ENCODE results near the gene EFNA1.

The EFNA1 gene, protein sequence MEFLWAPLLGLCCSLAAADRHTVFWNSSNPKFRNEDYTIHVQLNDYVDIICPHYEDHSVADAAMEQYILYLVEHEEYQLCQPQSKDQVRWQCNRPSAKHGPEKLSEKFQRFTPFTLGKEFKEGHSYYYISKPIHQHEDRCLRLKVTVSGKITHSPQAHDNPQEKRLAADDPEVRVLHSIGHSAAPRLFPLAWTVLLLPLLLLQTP

DNA sequence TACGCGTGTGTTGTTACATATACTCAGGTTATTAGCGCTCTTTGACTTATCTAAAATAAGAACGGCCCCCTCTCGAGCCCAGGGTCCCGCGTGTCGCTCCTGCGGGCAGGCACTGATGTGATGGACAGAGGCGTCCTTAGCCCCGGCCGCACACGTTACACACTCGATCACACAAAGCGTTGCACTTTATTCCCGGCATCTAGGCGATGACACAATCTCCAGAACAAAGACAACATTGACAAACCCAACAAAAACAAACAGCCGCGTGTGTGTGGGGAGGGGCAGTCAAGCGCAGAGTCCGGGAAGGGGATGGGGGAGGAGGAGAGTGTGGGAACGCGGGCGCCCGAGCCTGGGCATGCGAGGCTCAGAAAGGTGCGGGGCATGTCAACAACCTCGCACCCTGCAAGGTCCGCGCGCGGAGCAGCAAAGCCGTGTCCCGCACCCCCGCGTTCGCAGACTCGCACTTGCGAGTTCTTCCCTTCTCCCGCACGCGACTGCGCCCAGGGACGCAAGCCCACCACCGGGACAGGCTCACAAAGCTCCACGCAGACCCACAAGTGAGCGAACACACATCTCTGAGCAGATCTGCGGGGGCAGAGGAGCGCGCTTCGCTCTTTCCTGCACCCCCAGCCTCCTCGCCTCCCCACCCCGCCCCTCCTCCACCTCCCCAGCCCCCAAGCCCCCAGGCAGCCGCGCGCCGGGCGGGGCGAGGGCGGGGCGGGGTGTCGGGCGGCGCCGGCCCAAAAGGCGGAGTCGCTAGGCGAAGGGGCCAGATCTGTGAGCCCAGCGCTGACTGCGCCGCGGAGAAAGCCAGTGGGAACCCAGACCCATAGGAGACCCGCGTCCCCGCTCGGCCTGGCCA lies at the start of gene EFNA1:
EFNA1 (plus strand) TSS at position 772 of the 862 bp plus-strand sequence. CDS start 102 bp downstream, outside the sequence.
- DNase-seq (ENCODE audit: low read depth), result no peak

DNA sequence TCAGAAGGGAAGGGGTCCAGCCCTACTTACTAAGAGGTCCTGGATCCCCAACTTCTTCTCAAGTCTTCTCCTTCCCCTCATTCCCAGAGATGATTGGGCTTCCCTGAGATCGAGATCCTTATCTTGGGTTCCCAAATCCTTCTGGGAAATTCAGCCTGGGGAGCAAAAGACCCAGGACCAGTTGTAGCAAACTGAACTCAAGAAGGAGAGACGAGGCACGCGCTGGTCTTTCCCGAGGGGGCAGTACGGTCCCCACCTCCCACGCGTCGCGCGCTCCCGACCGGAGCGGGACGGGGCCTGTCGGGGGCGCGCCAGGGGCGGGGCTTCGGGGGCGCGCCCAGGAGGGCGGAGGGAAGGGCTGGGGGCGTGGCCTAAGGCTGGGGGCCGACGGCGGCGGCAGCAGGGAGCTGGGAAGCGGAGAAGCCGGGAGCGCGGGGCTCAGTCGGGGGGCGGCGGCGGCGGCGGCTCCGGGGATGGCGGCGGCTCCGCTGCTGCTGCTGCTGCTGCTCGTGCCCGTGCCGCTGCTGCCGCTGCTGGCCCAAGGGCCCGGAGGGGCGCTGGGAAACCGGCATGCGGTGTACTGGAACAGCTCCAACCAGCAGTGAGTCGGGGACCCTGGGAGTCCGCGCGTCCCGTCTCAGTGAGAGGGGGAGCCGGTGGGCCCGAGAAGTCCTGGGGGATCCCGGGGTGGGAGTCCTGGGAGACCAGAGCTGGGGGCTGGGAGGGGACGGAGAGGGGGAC lies 49.0 kb upstream of the EFNA1 start, which contains the start of gene EFNA3:
EFNA3 (plus strand) TSS at position 369 of the 741 bp plus-strand sequence; CDS start at position 474, 105 bp downstream.
- DNase-seq (ENCODE audit: low read depth), result peak; percentile 54

- no peak for DNase-seq (ENCODE audit: low read depth)
Observed at GRCh38 chr1:155079210-155079486, 48.5 kb upstream of the EFNA1 start.

DNA sequence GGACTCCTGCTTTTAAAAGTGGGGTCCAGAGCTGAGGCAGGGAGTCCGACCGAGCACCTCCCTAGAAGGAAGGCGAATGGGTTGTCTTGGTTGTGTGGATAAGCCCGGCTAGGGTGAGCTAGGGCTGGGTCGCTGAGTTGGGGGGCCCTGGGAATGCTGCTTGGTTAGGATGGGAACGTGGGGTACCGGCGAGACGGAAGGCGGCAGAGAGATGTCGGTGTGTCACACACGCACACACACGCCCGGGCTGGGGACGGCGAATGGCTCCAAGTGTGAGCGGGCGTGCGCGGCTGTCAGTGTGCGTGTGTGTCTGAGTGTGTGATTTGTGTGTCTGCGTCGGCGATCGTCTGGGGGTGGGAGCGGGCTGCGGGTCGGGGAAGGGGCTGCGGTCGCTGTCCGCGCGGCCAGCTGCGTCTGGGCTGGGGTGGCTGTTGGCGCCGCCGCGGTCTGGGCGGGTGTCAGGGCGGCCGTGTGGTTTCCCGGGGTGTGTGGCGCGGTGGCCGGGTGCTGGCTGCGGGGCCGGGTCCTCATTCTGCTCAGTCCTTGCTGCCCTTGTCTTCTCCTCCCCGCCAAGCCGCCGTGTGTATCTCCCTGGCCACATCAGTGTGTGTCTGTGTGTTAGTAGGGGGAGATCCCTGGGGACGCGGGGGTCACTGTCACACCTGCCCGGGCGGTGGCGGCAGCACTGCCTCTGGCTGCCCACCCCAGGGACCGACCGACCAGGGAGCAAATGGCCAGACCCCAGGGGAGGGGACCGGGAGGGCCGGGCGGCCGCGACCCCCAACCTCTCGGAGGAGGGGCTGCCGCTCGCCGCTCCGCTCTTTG lies 48.0 kb upstream of the EFNA1 start:
- DNase-seq (ENCODE audit: low read depth), result no peak

- DNase-seq (ENCODE audit: low read depth), result no peak
Observed at GRCh38 chr1:155080312-155081228, 47.1 kb upstream of the EFNA1 start.

DNA sequence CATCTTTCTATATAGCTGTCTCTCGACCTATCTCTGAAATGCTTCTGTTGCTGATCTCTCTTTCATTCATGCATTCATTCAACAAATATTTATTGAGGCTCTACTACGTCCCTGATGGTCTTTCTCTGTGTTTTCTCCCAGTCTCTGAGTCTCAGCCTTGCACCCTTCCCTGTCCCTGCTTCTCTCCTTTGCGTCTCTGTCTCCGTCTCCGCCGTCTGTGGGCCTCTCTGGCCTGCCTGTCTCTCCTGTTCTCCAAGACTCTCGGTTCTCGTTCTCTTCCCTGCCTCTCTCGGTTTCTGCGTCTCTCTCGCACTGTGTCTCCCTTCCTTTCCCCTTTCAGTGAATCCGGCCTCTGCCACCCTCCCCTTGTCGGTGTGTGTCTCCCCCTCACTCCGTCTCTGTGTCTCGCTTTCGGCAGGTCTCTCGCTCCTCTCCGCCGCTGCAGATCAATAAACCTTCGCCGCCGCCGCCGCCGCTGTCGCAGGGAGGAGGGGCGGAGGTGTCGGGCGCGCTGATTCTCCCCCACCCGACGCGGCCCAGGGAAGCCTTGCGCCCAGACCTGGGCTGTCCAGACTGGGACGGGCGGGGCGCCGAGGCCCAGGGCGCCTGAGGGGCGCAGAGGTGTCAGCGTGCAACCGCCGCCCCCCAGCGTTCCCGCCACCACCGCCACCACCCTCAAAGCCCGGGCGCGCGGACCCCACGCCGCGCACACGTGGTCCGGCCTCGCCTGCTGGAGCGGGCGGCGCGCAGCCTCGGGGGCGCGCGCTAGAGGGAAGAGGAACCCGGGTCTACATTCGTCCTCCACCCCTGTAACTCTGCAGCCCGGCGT lies 46.0 kb upstream of the EFNA1 start:
- DNase-seq (ENCODE audit: low read depth), result no peak

GRCh38 chr1:155082301-155083051 lies 45.2 kb upstream of the EFNA1 start:
- DNase-seq (ENCODE audit: low read depth), result no peak

- DNase-seq (ENCODE audit: low read depth), result no peak
Observed at GRCh38 chr1:155083052-155083541, 44.6 kb upstream of the EFNA1 start.

GRCh38 chr1:155083865-155084721 lies 43.6 kb upstream of the EFNA1 start:
- DNase-seq (ENCODE audit: low read depth), result no peak

DNA sequence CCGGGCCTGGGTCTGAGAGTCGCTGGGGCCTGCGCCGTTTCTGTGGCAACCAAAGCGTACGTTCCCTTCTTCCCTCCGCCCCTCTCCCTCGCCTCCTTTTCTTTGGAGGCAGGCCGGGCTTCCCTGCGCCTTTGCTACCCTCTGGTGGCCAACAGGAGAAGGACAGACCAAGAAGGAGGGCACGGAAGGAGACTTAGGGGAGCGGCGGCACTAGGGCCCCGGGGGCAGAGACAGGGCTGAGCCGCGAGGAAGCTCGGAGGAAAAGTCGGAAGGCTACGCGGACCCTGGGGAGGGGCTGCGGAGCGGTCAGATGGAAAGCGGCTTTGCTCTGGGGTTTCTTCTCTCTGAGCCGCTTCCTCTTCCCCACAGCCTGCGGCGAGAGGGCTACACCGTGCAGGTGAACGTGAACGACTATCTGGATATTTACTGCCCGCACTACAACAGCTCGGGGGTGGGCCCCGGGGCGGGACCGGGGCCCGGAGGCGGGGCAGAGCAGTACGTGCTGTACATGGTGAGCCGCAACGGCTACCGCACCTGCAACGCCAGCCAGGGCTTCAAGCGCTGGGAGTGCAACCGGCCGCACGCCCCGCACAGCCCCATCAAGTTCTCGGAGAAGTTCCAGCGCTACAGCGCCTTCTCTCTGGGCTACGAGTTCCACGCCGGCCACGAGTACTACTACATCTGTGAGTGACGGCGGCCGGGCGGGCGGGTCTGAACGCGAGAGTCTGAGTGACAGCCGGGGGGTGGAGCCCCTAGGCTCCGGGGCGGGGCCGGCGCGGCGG lies 42.8 kb upstream of the EFNA1 start:
- peak; percentile 86 for DNase-seq (ENCODE audit: low read depth)

DNA sequence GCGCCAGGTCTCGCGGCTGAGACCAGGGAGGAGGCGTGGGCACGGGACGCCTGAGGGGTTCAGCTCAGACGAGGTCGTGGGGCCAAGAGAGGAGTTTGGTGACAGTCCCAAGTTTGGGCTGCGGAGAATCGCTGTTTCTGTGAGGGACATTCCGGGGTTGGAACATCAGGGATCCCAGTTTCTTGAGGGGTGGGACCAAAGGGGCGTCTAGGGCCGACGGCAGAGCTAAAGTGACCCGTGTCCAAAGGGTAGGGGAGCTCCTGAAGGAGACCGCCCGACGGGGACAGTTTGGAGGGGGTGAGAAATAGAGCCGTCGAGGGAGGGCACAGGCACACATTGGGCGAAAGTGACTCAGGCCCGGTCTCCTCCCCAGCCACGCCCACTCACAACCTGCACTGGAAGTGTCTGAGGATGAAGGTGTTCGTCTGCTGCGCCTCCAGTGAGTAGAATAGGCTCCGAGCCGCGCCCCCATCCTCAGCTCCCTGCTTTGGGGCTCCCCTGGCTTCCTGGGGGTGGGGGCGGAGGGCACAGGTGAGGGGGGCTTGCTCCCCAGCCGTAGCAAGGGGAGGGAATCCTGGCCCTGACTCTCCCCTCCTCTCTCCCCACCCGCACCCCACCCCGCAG lies 42.1 kb upstream of the EFNA1 start:
- DNase-seq (ENCODE audit: low read depth), result peak; percentile 70

DNA sequence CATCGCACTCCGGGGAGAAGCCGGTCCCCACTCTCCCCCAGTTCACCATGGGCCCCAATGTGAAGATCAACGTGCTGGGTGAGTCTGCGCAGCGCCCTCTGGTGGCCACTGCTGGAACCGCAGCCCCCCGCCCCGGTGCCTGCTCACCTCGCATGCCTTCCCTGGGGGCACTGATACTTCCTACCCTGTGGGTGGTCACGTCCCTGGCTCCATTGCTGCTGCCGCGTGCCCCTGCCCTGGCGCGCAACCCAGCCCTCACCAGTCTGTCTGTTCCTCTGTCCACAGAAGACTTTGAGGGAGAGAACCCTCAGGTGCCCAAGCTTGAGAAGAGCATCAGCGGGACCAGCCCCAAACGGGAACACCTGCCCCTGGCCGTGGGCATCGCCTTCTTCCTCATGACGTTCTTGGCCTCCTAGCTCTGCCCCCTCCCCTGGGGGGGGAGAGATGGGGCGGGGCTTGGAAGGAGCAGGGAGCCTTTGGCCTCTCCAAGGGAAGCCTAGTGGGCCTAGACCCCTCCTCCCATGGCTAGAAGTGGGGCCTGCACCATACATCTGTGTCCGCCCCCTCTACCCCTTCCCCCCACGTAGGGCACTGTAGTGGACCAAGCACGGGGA lies 41.4 kb upstream of the EFNA1 start:
- peak; percentile 71 for DNase-seq (ENCODE audit: low read depth)

GRCh38 chr1:155086856-155087535 lies 40.7 kb upstream of the EFNA1 start:
- no peak for DNase-seq (ENCODE audit: low read depth)

GRCh38 chr1:155091071-155092051 lies 36.3 kb upstream of the EFNA1 start:
- DNase-seq (ENCODE audit: low read depth), result peak; percentile 77

Measured in activated T-cell treated with anti-CD3 and anti-CD28 coated beads for 24 hours (primary cell).